IMR-90 (cell line): ENCODE measurements around the gene TOMM34. TPM values are rescaled to one million over a fixed set of nuclear protein-coding genes. Genes with fewer than 3 reads are reported as not detected.

Experiments
- ATAC-seq: fragments of 200-7000 bp; cut with Tn5 transposase; 2 replicates; pipeline ENCODE4 v1.9.1; 2020; ENCODE audit warnings: low read depth, mild to moderate bottlenecking, moderate library complexity
- BruUV-seq: library from RNA; stranded (reverse); fragments of 400-500 nt; replicated peaks from 2 replicates; lab custom pipeline; 2021; lab: Mats Ljungman, UMichigan
- CTCF ChIA-PET: fragments of 300-600 bp; formaldehyde crosslinking; extraction: SDS; loops from one replicate; lab custom pipeline; 2021; ENCODE audit warnings: antibody characterized with exemption; lab: Yijun Ruan, JAX
- POLR2A ChIA-PET: fragments of 300-600 bp; sonication (Branson Sonifier 250); formaldehyde crosslinking; loops from one replicate; lab custom pipeline; 2022; ENCODE audit warnings: antibody characterized with exemption; ENCODE audit not compliant: unreplicated experiment; lab: Charles Lee
- DNase-seq: peaks from one replicate; pipeline ENCODE4 v3.0.0; 2013
- H2AFZ ChIP-seq: replicated peaks from 2 replicates; pipeline ENCODE3; 2013; ENCODE audit warnings: low read length, mild to moderate bottlenecking; ENCODE audit not compliant: poor library complexity
- H2AK5ac ChIP-seq: 2 replicates; pipeline ENCODE4 v1.6.1; 2013; ENCODE audit warnings: low read depth, low read length, inconsistent platforms
- H2AK9ac ChIP-seq: replicated peaks from 2 replicates; pipeline ENCODE3; 2013; ENCODE audit warnings: mild to moderate bottlenecking, low read depth, low read length, moderate library complexity; ENCODE audit not compliant: poor library complexity
- H2BK120ac ChIP-seq: 2 replicates; pipeline ENCODE4 v1.6.1; 2013; ENCODE audit warnings: low read depth, low read length, inconsistent platforms
- H2BK15ac ChIP-seq: 3 replicates; pipeline ENCODE4 v1.6.1; 2013; ENCODE audit warnings: low read depth, low read length, inconsistent platforms
- H2BK20ac ChIP-seq: 2 replicates; pipeline ENCODE4 v1.6.1; 2013; ENCODE audit warnings: low read depth, mild to moderate bottlenecking, inconsistent platforms, low read length, moderate library complexity
- H2BK5ac ChIP-seq: 2 replicates; pipeline ENCODE4 v1.6.1; 2013; ENCODE audit warnings: mild to moderate bottlenecking, low read depth, low read length, inconsistent platforms; ENCODE audit not compliant: poor library complexity, severe bottlenecking
- H3K14ac ChIP-seq: replicated peaks from 2 replicates; pipeline ENCODE4 v1.6.1; 2013; ENCODE audit warnings: low read depth, low read length, inconsistent platforms
- H3K18ac ChIP-seq: 2 replicates; pipeline ENCODE4 v1.6.1; 2013; ENCODE audit warnings: low read depth, low read length, control low read depth
- H3K23ac ChIP-seq: 2 replicates; pipeline ENCODE4 v1.6.1; 2013; ENCODE audit warnings: low read depth, low read length, inconsistent platforms
- H3K27ac ChIP-seq: 2 replicates; pipeline ENCODE4 v1.5.1; 2013; ENCODE audit warnings: mild to moderate bottlenecking, control low read depth, low read length; ENCODE audit not compliant: insufficient read depth
- H3K27me3 ChIP-seq: 2 replicates; pipeline ENCODE4 v1.6.1; 2013; ENCODE audit warnings: low read length; ENCODE audit not compliant: control insufficient read depth, insufficient read depth
- H3K36me3 ChIP-seq: 2 replicates; pipeline ENCODE4 v1.6.1; 2013; ENCODE audit warnings: low read length, mixed read lengths; ENCODE audit not compliant: control insufficient read depth, insufficient read depth
- H3K4ac ChIP-seq: 2 replicates; pipeline ENCODE4 v1.6.1; 2013; ENCODE audit warnings: low read depth, low read length, inconsistent platforms
- H3K4me1 ChIP-seq: 2 replicates; pipeline ENCODE4 v1.6.1; 2013; ENCODE audit warnings: low read length, mixed read lengths; ENCODE audit not compliant: control insufficient read depth, insufficient read depth
- H3K4me2 ChIP-seq: 2 replicates; pipeline ENCODE4 v1.6.1; 2013; ENCODE audit warnings: low read depth, mild to moderate bottlenecking, control low read depth, low read length, moderate library complexity
- H3K4me3 ChIP-seq: 2 replicates; pipeline ENCODE4 v1.5.1; 2013; ENCODE audit warnings: low read depth, mild to moderate bottlenecking, control low read depth, low read length, moderate library complexity; ENCODE audit not compliant: insufficient read depth
- H3K56ac ChIP-seq: 2 replicates; pipeline ENCODE4 v1.6.1; 2013; ENCODE audit warnings: low read length, inconsistent platforms; ENCODE audit not compliant: insufficient read depth; ENCODE audit errors: extremely low read depth
- H3K79me1 ChIP-seq, 2 experiments: 2 replicates each; pipeline ENCODE4 v1.6.1; 2013; ENCODE audit warnings: low read length in 2 of 2, inconsistent platforms in 1 of 2, low read depth in 1 of 2
- H3K9ac ChIP-seq: 2 replicates; pipeline ENCODE4 v1.6.1; 2013; ENCODE audit warnings: low read depth, low read length, control low read depth
- H3K9me1 ChIP-seq: 2 replicates; pipeline ENCODE4 v1.6.1; 2013; ENCODE audit warnings: low read length, inconsistent platforms; ENCODE audit not compliant: insufficient read depth
- H3K9me3 ChIP-seq: 2 replicates; pipeline ENCODE4 v1.6.1; 2013; ENCODE audit warnings: low read length; ENCODE audit not compliant: control insufficient read depth, insufficient read depth
- H4K20me1 ChIP-seq: 2 replicates; pipeline ENCODE4 v1.6.1; 2013; ENCODE audit warnings: low read length, inconsistent platforms; ENCODE audit not compliant: insufficient read depth
- H4K5ac ChIP-seq: 2 replicates; pipeline ENCODE4 v1.6.1; 2013; ENCODE audit warnings: mild to moderate bottlenecking, low read depth, low read length, control low read depth
- H4K8ac ChIP-seq, 2 experiments: 2 replicates each; pipeline ENCODE4 v1.6.1; 2013; ENCODE audit warnings: low read depth in 2 of 2, low read length in 2 of 2, control low read depth in 1 of 2, inconsistent platforms in 1 of 2
- H4K91ac ChIP-seq: 2 replicates; pipeline ENCODE4 v1.6.1; 2013; ENCODE audit warnings: low read depth, low read length, inconsistent platforms; ENCODE audit not compliant: insufficient read depth
- BHLHE40 ChIP-seq: fragments of 150-350 bp; IDR thresholded peaks from 2 replicates; pipeline ENCODE4 v1.6.1; 2016; ENCODE audit warnings: mild to moderate bottlenecking, low read depth, low read length
- CEBPB ChIP-seq: IDR thresholded peaks from 2 replicates; pipeline ENCODE4 v1.6.1; 2012; ENCODE audit warnings: low read depth, low read length, improper control_type of control experiment
- CHD1 ChIP-seq: IDR thresholded peaks from 2 replicates; pipeline ENCODE4 v1.6.1; 2012; ENCODE audit warnings: low read depth, low read length, improper control_type of control experiment
- CTCF ChIP-seq: conservative IDR thresholded peaks from 2 replicates; pipeline ENCODE4 v1.5.1; 2012; ENCODE audit warnings: mild to moderate bottlenecking, low read depth, low read length, improper control_type of control experiment
- ELK1 ChIP-seq: fragments of 150-350 bp; IDR thresholded peaks from 2 replicates; pipeline ENCODE4 v1.6.1; 2016; ENCODE audit warnings: low read depth, mild to moderate bottlenecking, low read length, moderate library complexity, borderline replicate concordance
- FOS ChIP-seq: fragments of 150-350 bp; IDR thresholded peaks from 2 replicates; pipeline ENCODE4 v1.6.1; 2016; ENCODE audit warnings: low read depth, low read length
- MAFK ChIP-seq: IDR thresholded peaks from 2 replicates; pipeline ENCODE4 v1.6.1; 2012; ENCODE audit warnings: low read depth, low read length, improper control_type of control experiment
- MAZ ChIP-seq: IDR thresholded peaks from 2 replicates; pipeline ENCODE4 v1.6.1; 2012; ENCODE audit warnings: low read depth, mild to moderate bottlenecking, low read length, improper control_type of control experiment, moderate library complexity, borderline replicate concordance
- MXI1 ChIP-seq: IDR thresholded peaks from 2 replicates; pipeline ENCODE4 v1.6.1; 2012; ENCODE audit warnings: low read depth, mild to moderate bottlenecking, low read length, moderate library complexity, borderline replicate concordance
- NFE2L2 ChIP-seq: fragments of 150-350 bp; IDR thresholded peaks from 2 replicates; pipeline ENCODE4 v1.6.1; 2016; ENCODE audit warnings: low read depth, mild to moderate bottlenecking, low read length
- POLR2A ChIP-seq: IDR thresholded peaks from 2 replicates; pipeline ENCODE4 v1.6.1; 2012; ENCODE audit warnings: mild to moderate bottlenecking, low read depth, low read length
- RAD21 ChIP-seq: IDR thresholded peaks from 2 replicates; pipeline ENCODE4 v1.6.1; 2012; ENCODE audit warnings: low read length, improper control_type of control experiment
- RCOR1 ChIP-seq: IDR thresholded peaks from 2 replicates; pipeline ENCODE4 v1.6.1; 2012; ENCODE audit warnings: mild to moderate bottlenecking, low read length, improper control_type of control experiment; ENCODE audit not compliant: insufficient replicate concordance
- RFX5 ChIP-seq: IDR thresholded peaks from 2 replicates; pipeline ENCODE4 v1.8.0; 2012; ENCODE audit warnings: low read depth, mild to moderate bottlenecking, low read length, moderate library complexity
- USF2 ChIP-seq: fragments of 150-350 bp; IDR thresholded peaks from 2 replicates; pipeline ENCODE4 v1.6.1; 2017; ENCODE audit warnings: mild to moderate bottlenecking, antibody characterized with exemption, low read length, low read depth
- WGBS, 2 experiments: methylation state at CpG; one replicate each; pipeline versions ENCODE4 v1.1.5 to v1.1.7; 2013; ENCODE audit warnings: missing lambda C conversion rate in 2 of 2; ENCODE audit not compliant: insufficient read length in 1 of 2; ENCODE audit errors: extremely low coverage in 2 of 2; 5-methylcytosine and 5-hydroxymethylcytosine counted together
- dilution Hi-C: fragments of 300-500 bp; cut with HindIII; formaldehyde crosslinking; loops from one replicate; pipeline ENCODE4 v1.14.3; 2018; ENCODE audit warnings: low sequenced_read_pairs; ENCODE audit not compliant: unreplicated experiment
- in situ Hi-C: fragments of 300-500 bp; cut with MboI; formaldehyde crosslinking; loops from 3 replicates; pipeline ENCODE4 v1.14.3; 2019; ENCODE audit warnings: low sequenced_read_pairs, inconsistent platforms, mixed read lengths
- intact Hi-C: fragments of 100-400 bp; cut with micrococcal nuclease; formaldehyde crosslinking; loops from 2 replicates; pipeline ENCODE4 v1.10.0; 2022
- polyA plus RNA-seq, 3 experiments: library from polyadenylated mRNA; depleted of rRNA; stranded (reverse); fragments of >200 nt; gene quantifications; 2 replicates each; pipeline ENCODE4 v1.2.3, GENCODE V29; 2012; ENCODE audit warnings: low replicate concordance in 1 of 3
- total RNA-seq: library from RNA; depleted of rRNA; stranded (reverse); fragments of >200 nt; gene quantifications from 2 replicates; pipeline ENCODE4 v1.2.3, GENCODE V29; 2012

Gene TOMM34
- total and polyA plus RNA-seq, 2 of the 4 experiments (the other 2 are of a cell fraction), result 97.5 to 101 TPM

- TSS peak; percentile 83 for BruUV-seq
- Histone ChIP-seq H2BK20ac (no peak overlapping the region), H3K9me3 (no peaks in the 10 kb centered on the region), H2AK9ac (no peak overlapping the region), H3K9ac (no peak overlapping the region), H4K8ac (no peak overlapping the region), H3K27ac (no peak overlapping the region), H4K20me1 (no peaks in the 10 kb centered on the region), H3K9me1 (peaks cover 6% of the 10 kb centered on the region; the same call in 1 of the 2 replicates), H3K36me3 (peaks cover 41% of the 10 kb centered on the region), H3K27me3 (no peaks in the 10 kb centered on the region), H3K18ac (no peak overlapping the region), H3K4ac (no peak overlapping the region), H4K91ac (no peak overlapping the region), H2BK120ac (no peak overlapping the region), H3K4me2 (no peak overlapping the region), H4K5ac (no peak overlapping the region), H3K23ac (no peak overlapping the region), H3K4me1 (peaks cover 2% of the 10 kb centered on the region; the same call in 1 of the 2 replicates), H2BK15ac (no peak overlapping the region), H3K56ac (no peak overlapping the region), H2AFZ (no peak overlapping the region), H2BK5ac (no peak overlapping the region), H3K4me3 (no peak overlapping the region), H2AK5ac (no peak overlapping the region), H3K79me1 (peaks cover 0 to 8% of the 10 kb centered on the region in 2 experiments; a peak in 1 of 4 replicates), H3K14ac (no peak overlapping the region)
- dilution Hi-C loops (no loop called here), in situ Hi-C loops (no loop called here), intact Hi-C loops (no loop called here)
- POLR2A ChIA-PET, result interaction anchor here (0.6 kb wide), 1 partner anchor 307 kb away, joined by 4 read pairs; no protein-coding TSS in a partner anchor
- CTCF ChIA-PET, result interaction anchor here (0.9 kb wide), 1 partner anchor 351 kb away, joined by 3 read pairs; no protein-coding TSS in a partner anchor
- DNase-seq (no peak), ATAC-seq (no peak)
- WGBS, 2 experiments, result 88% methylated on average over 2 of the region's 4 CpGs; no CpG with 5 or more reads in 1 of the 2 experiments
- TF ChIP-seq CEBPB (no peak), RAD21 (no peak), NFE2L2 (no peak), USF2 (no peak), RFX5 (no peak), ELK1 (no peak), MAZ (no peak), BHLHE40 (no peak), FOS (no peak), MAFK (no peak), MXI1 (no peak), CHD1 (no peak), POLR2A (no peak), RCOR1 (no peak), CTCF (no peak)
Observed at GRCh38 chr20:44942264-44942973, 17.8 kb downstream of the TOMM34 start.
